Measurements from ENCODE around the gene CHGA.

- TF ChIP-seq POLR2A (IDR thresholded peaks at IDR 0.05), result no peak
- TF ChIP-seq CTCF (IDR thresholded peaks at IDR 0.05), result no peak
These were observed 35.6 kb downstream of the CHGA start for GRCh38 chr14:92958373-92959188.
